HepG2 (cell line): Measurements from ENCODE around the gene SOX14. TPM values are rescaled to one million over a fixed set of nuclear protein-coding genes. Genes with fewer than 3 reads are reported as not detected.

Source experiments
- ATAC-seq: fragments of 200-7000 bp; cut with Tn5 transposase; 3 replicates; pipeline ENCODE4 v1.9.1; 2020; ENCODE audit warnings: mild to moderate bottlenecking, moderate library complexity
- BruUV-seq: library from RNA; stranded (reverse); fragments of 400-500 nt; replicated peaks from 2 replicates; lab custom pipeline; 2021; lab: Mats Ljungman, UMichigan
- CTCF ChIA-PET: fragments of 300-600 bp; formaldehyde crosslinking; extraction: SDS; loops from one replicate; lab custom pipeline; 2021; ENCODE audit warnings: low total read pairs, inconsistent platforms, low intra/inter-chr PET ratio; lab: Yijun Ruan, JAX
- POLR2A ChIA-PET: fragments of 350-600 bp; sonication (Branson Sonifier 250); formaldehyde crosslinking; loops from one replicate; lab custom pipeline; 2020; ENCODE audit warnings: antibody characterized with exemption, inconsistent platforms; lab: Yijun Ruan, JAX
- DNase-seq: peaks from one replicate; pipeline ENCODE4 v3.0.0-alpha.2; 2015; ENCODE audit warnings: low spot score
- FAIRE-seq: peaks from 3 replicates; lab custom pipeline; 2011; peaks lifted over from hg19 to GRCh38; lab: Jason Lieb, UNC
- H2AFZ ChIP-seq: one replicate; pipeline ENCODE4 v1.6.1; 2011; ENCODE audit warnings: low read length, inconsistent platforms
- H3K27ac ChIP-seq: fragments of 300-600 bp; 3 replicates; pipeline ENCODE4 v1.8.0; 2011; ENCODE audit warnings: mixed run types, mild to moderate bottlenecking, mixed read lengths, low read length, inconsistent platforms; ENCODE audit not compliant: insufficient read depth; ENCODE audit errors: extremely low read length
- H3K27me3 ChIP-seq, 2 experiments: fragments of 200-600 bp in 1 of 2; 2 replicates in 1 of 2; 3 replicates in 1 of 2; pipeline versions ENCODE4 v1.6.0 to v1.8.0; 2011; ENCODE audit warnings: low read length in 2 of 2, mild to moderate bottlenecking in 2 of 2, moderate library complexity in 2 of 2, inconsistent platforms in 1 of 2; ENCODE audit not compliant: insufficient read depth in 2 of 2, control insufficient read depth in 1 of 2
- H3K36me3 ChIP-seq, 2 experiments: fragments of 200-600 bp in 1 of 2; replicated peaks in 1 of 2; 2 replicates in 1 of 2; 3 replicates in 1 of 2; pipeline versions ENCODE4 v1.5.1 to v1.8.0; 2011; ENCODE audit warnings: low read length in 2 of 2, inconsistent platforms in 1 of 2; ENCODE audit not compliant: insufficient read depth in 2 of 2, control insufficient read depth in 1 of 2
- H3K4me1 ChIP-seq: 2 replicates; pipeline ENCODE4 v1.5.1; 2012; ENCODE audit warnings: low read length, inconsistent platforms; ENCODE audit not compliant: insufficient read depth
- H3K4me2 ChIP-seq: 2 replicates; pipeline ENCODE4 v1.6.0; 2011; ENCODE audit warnings: low read depth, low read length, inconsistent platforms
- H3K4me3 ChIP-seq, 3 experiments: fragments of 200-600 bp in 1 of 3; sonication (generic), shearing (Covaris generic) in 1 of 3; replicated peaks in 1 of 3; 2 replicates each; pipeline ENCODE4 v1.5.1; 2011 to 2016; ENCODE audit warnings: low read length in 3 of 3, inconsistent platforms in 2 of 3, low read depth in 2 of 3, mild to moderate bottlenecking in 2 of 3, control low read depth in 1 of 3, mixed read lengths in 1 of 3; ENCODE audit not compliant: insufficient read depth in 1 of 3
- H3K79me2 ChIP-seq: one replicate; pipeline ENCODE4 v1.6.1; 2011; ENCODE audit warnings: low read length, inconsistent platforms; ENCODE audit not compliant: insufficient read depth
- H3K9ac ChIP-seq: 2 replicates; pipeline ENCODE4 v1.6.0; 2011; ENCODE audit warnings: mild to moderate bottlenecking, low read depth, low read length, inconsistent platforms; ENCODE audit not compliant: insufficient read depth
- H3K9me3 ChIP-seq: 2 replicates; pipeline ENCODE4 v1.5.1; 2012; ENCODE audit warnings: mild to moderate bottlenecking, low read length
- H4K20me1 ChIP-seq: 2 replicates; pipeline ENCODE4 v1.6.0; 2011; ENCODE audit warnings: inconsistent platforms, mild to moderate bottlenecking, low read length, moderate library complexity; ENCODE audit not compliant: insufficient read depth
- CENPBD1 ChIP-seq: sonication (generic); formaldehyde crosslinking; IDR thresholded peaks from 2 replicates; pipeline ENCODE4 v1.8.0; 2022; ENCODE audit warnings: missing genetic modification reagents, low read depth, mild to moderate bottlenecking, borderline replicate concordance
- EZH2 ChIP-seq: conservative IDR thresholded peaks from 2 replicates; pipeline ENCODE4 v1.6.1; 2012; ENCODE audit warnings: mild to moderate bottlenecking, low read depth, low read length, moderate library complexity
- FOXM1 ChIP-seq: sonication (generic); formaldehyde crosslinking; IDR thresholded peaks from 2 replicates; pipeline ENCODE4 v1.5.0; 2020; ENCODE audit warnings: missing genetic modification reagents
- HOXA3 ChIP-seq: sonication (generic); formaldehyde crosslinking; IDR thresholded peaks from 2 replicates; pipeline ENCODE4 v1.5.0; 2020; ENCODE audit warnings: missing genetic modification reagents
- KDM4B ChIP-seq: sonication (generic); formaldehyde crosslinking; IDR thresholded peaks from 2 replicates; pipeline ENCODE4 v1.4.0; 2020; ENCODE audit warnings: missing genetic modification reagents
- MED13 ChIP-seq: sonication (generic); formaldehyde crosslinking; IDR thresholded peaks from 2 replicates; pipeline ENCODE4 v1.5.0; 2020; ENCODE audit warnings: missing genetic modification reagents
- NCOA2 ChIP-seq: sonication (generic); formaldehyde crosslinking; IDR thresholded peaks from 2 replicates; pipeline ENCODE4 v1.8.0; 2022; ENCODE audit warnings: inconsistent platforms
- NFIB ChIP-seq: sonication (generic); formaldehyde crosslinking; IDR thresholded peaks from 2 replicates; pipeline ENCODE4 v1.9.0; 2021; ENCODE audit warnings: missing genetic modification reagents, mild to moderate bottlenecking, borderline replicate concordance
- PHF20 ChIP-seq: sonication (generic); formaldehyde crosslinking; IDR thresholded peaks from 2 replicates; pipeline ENCODE4 v1.5.0; 2020; ENCODE audit warnings: mild to moderate bottlenecking, missing genetic modification reagents
- SIN3B ChIP-seq: fragments of 150-350 bp; IDR thresholded peaks from 2 replicates; pipeline ENCODE4 v1.6.1; 2014; ENCODE audit warnings: low read length
- SP4 ChIP-seq: sonication (generic); formaldehyde crosslinking; IDR thresholded peaks from 2 replicates; pipeline ENCODE4 v1.8.1; 2023; ENCODE audit warnings: mild to moderate bottlenecking, missing genetic modification reagents
- ZBTB42 ChIP-seq: sonication (generic); formaldehyde crosslinking; IDR thresholded peaks from 2 replicates; pipeline ENCODE4 v1.5.0; 2020; ENCODE audit warnings: mild to moderate bottlenecking, missing genetic modification reagents
- ZNF205 ChIP-seq: IDR thresholded peaks from 2 replicates; pipeline ENCODE4 v1.6.1; 2018; ENCODE audit warnings: missing biosample characterization, missing genetic modification reagents
- ZNF280B ChIP-seq: sonication (generic); formaldehyde crosslinking; IDR thresholded peaks from 2 replicates; pipeline ENCODE4 v1.5.0; 2020; ENCODE audit warnings: missing genetic modification reagents, mild to moderate bottlenecking, borderline replicate concordance
- ZNF430 ChIP-seq: sonication (generic); formaldehyde crosslinking; IDR thresholded peaks from 2 replicates; pipeline ENCODE4 v1.9.0; 2021; ENCODE audit warnings: mild to moderate bottlenecking, missing genetic modification reagents
- ZNF446 ChIP-seq: sonication (generic); formaldehyde crosslinking; IDR thresholded peaks from 2 replicates; pipeline ENCODE4 v1.5.0; 2020; ENCODE audit warnings: mild to moderate bottlenecking, missing genetic modification reagents
- ZNF550 ChIP-seq: sonication (generic); formaldehyde crosslinking; IDR thresholded peaks from 2 replicates; pipeline ENCODE4 v1.4.0; 2020; ENCODE audit warnings: mild to moderate bottlenecking, missing genetic modification reagents, borderline replicate concordance
- ZNF562 ChIP-seq: sonication (generic); formaldehyde crosslinking; IDR thresholded peaks from 2 replicates; pipeline ENCODE4 v1.8.0; 2022; ENCODE audit warnings: missing genetic modification reagents, borderline replicate concordance
- WGBS: methylation state at CpG from one replicate; pipeline ENCODE4 v1.1.6; 2017; ENCODE audit warnings: low lambda C conversion rate; 5-methylcytosine and 5-hydroxymethylcytosine counted together
- in situ Hi-C: cut with HindIII; loops from 2 replicates; pipeline ENCODE4 v1.10.0; 2017; ENCODE audit warnings: low pct_unique_long_range_greater_than_20kb; ENCODE audit not compliant: extremely low pct_ligation_motif_present
- intact Hi-C: fragments of 100-400 bp; cut with micrococcal nuclease; formaldehyde crosslinking; loops from one replicate; pipeline ENCODE4 v1.10.0; 2022; ENCODE audit not compliant: unreplicated experiment
- polyA plus RNA-seq, 8 experiments: library from polyadenylated mRNA; depleted of rRNA in 3 of 8; stranded (reverse) in 7 of 8; unstranded in 1 of 8; fragments of >200 nt; fragmentation: Illumina TruSeq in 4 of 8; extraction: Trizol in 4 of 8; gene quantifications; 2 replicates each; pipeline versions ENCODE4 v1.2.1 to v1.2.3, GENCODE V29; 2011 to 2016; ENCODE audit warnings: low read depth in 4 of 8, missing spikeins in 1 of 8, mixed read lengths in 1 of 8; ENCODE audit not compliant: insufficient read depth in 1 of 8
- total RNA-seq, 5 experiments: library from RNA; depleted of rRNA; stranded (reverse); fragments of >200 nt; fragmentation: Illumina TruSeq; extraction: Trizol; gene quantifications; 2 replicates each; pipeline ENCODE4 v1.2.3, GENCODE V29; 2016; ENCODE audit warnings: low read depth in 1 of 5

Gene SOX14
- total and polyA plus RNA-seq, 2 of the 13 experiments (the other 11 are each of a cell fraction or from before 2014, with no cell fraction given), result not detected

GRCh38 chr3:137772214-137772955 lies 8.3 kb downstream of the SOX14 start:
- intact Hi-C loops, result no loop called here
- BruUV-seq, result no TSS peak
- H2AFZ ChIP-seq, result no peak overlapping the region
- no peak for ATAC-seq
- H3K9me3 ChIP-seq, result no peaks in the 10 kb centered on the region
- no peak for DNase-seq
- WGBS, result 46% methylated on average over 7 of the region's 7 CpGs
- FAIRE-seq, result no peak
- CTCF ChIA-PET, result no interaction called here
- no peaks in the 10 kb centered on the region for H3K36me3 ChIP-seq
- H4K20me1 ChIP-seq, result no peaks in the 10 kb centered on the region
- POLR2A ChIA-PET, result no interaction called here
- no peak overlapping the region for H3K27ac ChIP-seq
- peaks cover 11 to 51% of the 10 kb centered on the region in 2 experiments for H3K27me3 ChIP-seq
- H3K4me2 ChIP-seq, result no peak overlapping the region
- H3K79me2 ChIP-seq, result no peaks in the 10 kb centered on the region
- no peak overlapping the region for H3K9ac ChIP-seq
- TF ChIP-seq SP4 (CRISPR knock-in tag) (no peak), ZNF550 (CRISPR knock-in tag) (no peak), MED13 (CRISPR knock-in tag) (no peak), CENPBD1 (CRISPR knock-in tag) (no peak), ZNF280B (CRISPR knock-in tag) (no peak), ZNF430 (CRISPR knock-in tag) (no peak), HOXA3 (CRISPR knock-in tag) (no peak), ZNF205 (CRISPR knock-in tag) (no peak), ZNF562 (CRISPR knock-in tag) (no peak), KDM4B (no peak), PHF20 (CRISPR knock-in tag) (no peak), NFIB (CRISPR knock-in tag) (no peak), NCOA2 (CRISPR knock-in tag) (no peak), SIN3B (no peak), FOXM1 (CRISPR knock-in tag) (no peak), ZBTB42 (CRISPR knock-in tag) (no peak), EZH2 (no peak), ZNF446 (no peak)
- TF ChIP-seq, all 625 proteins: peak for 0
- H3K4me3 ChIP-seq, result no peak overlapping the region
- H3K4me1 ChIP-seq, result no peaks in the 10 kb centered on the region
- in situ Hi-C loops, result no loop called here
